Ovary (tissue), 9 donors: Measurements from ENCODE around the gene CFAP251. TPM values are rescaled to one million over a fixed set of nuclear protein-coding genes. Genes with fewer than 3 reads are reported as not detected.
A peak's percentile ranks its signal among the peaks of the same experiment; 100 is the strongest.

Experiments used
- DNase-seq, 5 donors: peaks; one replicate each; pipeline ENCODE4 v3.0.0-alpha.2; 2019 to 2020
- H3K27ac ChIP-seq, 2 donors: fragments of 200-600 bp; one replicate each; pipeline versions ENCODE4 v1.5.1 to v1.8.0; 2019 to 2022
- H3K27me3 ChIP-seq: fragments of 200-600 bp; one replicate; pipeline ENCODE4 v1.8.0; 2022
- H3K36me3 ChIP-seq: fragments of 200-600 bp; sonication (generic); one replicate; pipeline ENCODE4 v1.5.1; 2019
- H3K4me1 ChIP-seq: one replicate; pipeline ENCODE4 v1.8.1; 2013; ENCODE audit warnings: mild to moderate bottlenecking, moderate library complexity; ENCODE audit not compliant: insufficient read depth
- H3K4me3 ChIP-seq: fragments of 200-600 bp; sonication (generic); one replicate; pipeline ENCODE4 v1.5.1; 2017
- H3K9me3 ChIP-seq, 2 donors: fragments of 200-600 bp in 1 of 2; sonication (generic) in 1 of 2; one replicate each; pipeline versions ENCODE4 v1.5.1 to v1.8.1; 2013 to 2019; ENCODE audit warnings: mild to moderate bottlenecking in 1 of 2, moderate library complexity in 1 of 2
- EP300 ChIP-seq: sonication (generic); formaldehyde crosslinking; IDR thresholded peaks from one replicate; pipeline ENCODE4 v1.6.1; 2017; ENCODE audit warnings: antibody characterized with exemption
- POLR2A ChIP-seq: fragments of 450-650 bp; IDR thresholded peaks from one replicate; pipeline ENCODE4 v1.6.1; 2017; ENCODE audit warnings: antibody characterized with exemption, mild to moderate bottlenecking, moderate library complexity
- WGBS, 3 donors: extraction: QIAGEN DNeasy Blood & Tissue Kit in 1 of 3; methylation state at CpG; one replicate each; pipeline versions ENCODE4 v1.1.5 to v1.1.7; 2013 to 2017; 5-methylcytosine and 5-hydroxymethylcytosine counted together
- intact Hi-C, 4 donors: fragments of 100-400 bp; cut with DNase I; formaldehyde crosslinking; loops; one replicate each; pipeline versions ENCODE4 v1.11.0 to v1.15.1; 2022 to 2023
- polyA plus RNA-seq, 2 donors: library from polyadenylated mRNA; stranded (reverse); fragments of 200-250 nt in 1 of 2; fragments of 350-450 nt in 1 of 2; fragmentation: Illumina TruSeq in 1 of 2; extraction: RNeasy Lipid Tissue Mini Kit (QIAGEN cat#74804) in 1 of 2; gene quantifications; one replicate each; pipeline ENCODE4 v1.2.3, GENCODE V29; 2013 to 2014
- total RNA-seq, 7 donors: library from RNA; depleted of rRNA in 2 of 7; stranded (reverse); fragments of >200 nt in 2 of 7; fragmentation: NEBNext Ultra II Directional in 3 of 7; extraction: Animal tissue kit (Norgen Biotek cat#: 25700) in 3 of 7; gene quantifications; one replicate each; pipeline versions ENCODE4 v1.1.0 to v1.2.4, GENCODE V29; 2016 to 2023
- TF ChIP-seq, protein P1 (sequence below), 3 donors: fragments of 450-650 bp in 2 of 3; fragments of 200-600 bp in 1 of 3; IDR thresholded peaks; one replicate each; pipeline versions ENCODE4 v1.5.1 to v1.8.0; 2016 to 2022; ENCODE audit warnings: antibody characterized with exemption in 3 of 3, mild to moderate bottlenecking in 1 of 3
- donor health status: DM: no; HTN: no; CAD: no; lungs with moderate emphysema.
- donor health status: DM: no; HTN: no; CAD: no.
- donor health status: Bipolar disorder and iron deficiency.
- donor health status: DM: yes; HTN: yes; CAD: no.
- donor health status: DM: no; HTN: no; CAD: no.
- donor health status: DM: yes; HTN: yes; CAD: no.

CFAP251 gene
- total and polyA plus RNA-seq, 9 donors, result 1.2 to 28.7 (median 5.5) TPM

DNA sequence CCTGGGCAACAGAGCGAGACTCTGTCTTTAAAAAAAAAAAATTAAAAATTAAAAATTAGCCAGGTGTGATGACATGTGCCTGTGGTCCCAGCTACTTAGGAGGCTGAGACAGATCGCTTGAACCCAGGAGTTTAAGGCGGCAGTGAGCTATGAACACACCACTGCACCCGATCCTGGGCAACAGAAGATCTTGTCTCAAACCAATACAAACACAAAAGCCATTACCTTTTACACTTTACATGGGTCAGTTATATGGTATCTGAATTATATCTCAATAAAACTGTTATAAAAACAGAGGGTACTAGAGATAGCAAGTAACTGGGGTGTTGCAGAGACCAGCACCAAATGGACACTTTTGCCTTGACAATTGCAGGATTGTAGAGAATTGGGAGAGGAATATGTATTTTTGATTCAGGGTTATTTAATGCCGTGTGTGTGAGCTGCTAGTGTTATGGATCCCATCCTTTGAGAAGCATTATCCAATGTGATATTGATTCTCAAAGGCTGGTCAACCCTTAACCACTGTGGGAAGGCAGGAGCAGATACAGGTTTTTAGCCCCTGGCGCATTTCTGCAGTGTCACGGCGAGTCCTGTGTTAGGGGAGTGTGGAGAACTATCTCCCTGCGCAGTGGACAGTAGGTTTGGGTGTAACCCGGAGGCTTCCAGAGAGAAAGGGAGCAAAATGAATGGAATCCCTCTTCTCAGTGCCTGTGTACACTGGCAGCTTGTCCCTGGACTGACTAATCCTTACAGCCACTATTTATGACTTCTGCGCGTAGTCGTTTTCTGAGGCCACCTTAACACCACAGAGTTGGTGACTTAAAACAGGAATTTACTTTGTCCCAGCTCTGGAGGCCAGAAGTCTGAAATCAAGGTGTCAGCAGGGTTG lies 25.5 kb upstream of the CFAP251 start:
- intact Hi-C loops, result loop anchor here in 3 of 4 donors (5.0 to 10.0 kb wide), 3 partner anchors 58 to 198 kb away; no protein-coding TSS in a partner anchor
- Histone ChIP-seq H3K9me3 (no peaks in the 10 kb centered on the region), H3K4me1 (peaks cover 10% of the 10 kb centered on the region), H3K4me3 (no peak overlapping the region), H3K27me3 (no peaks in the 10 kb centered on the region), H3K27ac (no peak overlapping the region), H3K36me3 (no peaks in the 10 kb centered on the region)
- WGBS, 3 donors, result 79 to 81% (median 81%) methylated on average over 13 of the region's 13 CpGs
- DNase-seq, result no peak
- TF ChIP-seq EP300 (no peak), POLR2A (no peak)
- TF ChIP-seq, protein P1, sequence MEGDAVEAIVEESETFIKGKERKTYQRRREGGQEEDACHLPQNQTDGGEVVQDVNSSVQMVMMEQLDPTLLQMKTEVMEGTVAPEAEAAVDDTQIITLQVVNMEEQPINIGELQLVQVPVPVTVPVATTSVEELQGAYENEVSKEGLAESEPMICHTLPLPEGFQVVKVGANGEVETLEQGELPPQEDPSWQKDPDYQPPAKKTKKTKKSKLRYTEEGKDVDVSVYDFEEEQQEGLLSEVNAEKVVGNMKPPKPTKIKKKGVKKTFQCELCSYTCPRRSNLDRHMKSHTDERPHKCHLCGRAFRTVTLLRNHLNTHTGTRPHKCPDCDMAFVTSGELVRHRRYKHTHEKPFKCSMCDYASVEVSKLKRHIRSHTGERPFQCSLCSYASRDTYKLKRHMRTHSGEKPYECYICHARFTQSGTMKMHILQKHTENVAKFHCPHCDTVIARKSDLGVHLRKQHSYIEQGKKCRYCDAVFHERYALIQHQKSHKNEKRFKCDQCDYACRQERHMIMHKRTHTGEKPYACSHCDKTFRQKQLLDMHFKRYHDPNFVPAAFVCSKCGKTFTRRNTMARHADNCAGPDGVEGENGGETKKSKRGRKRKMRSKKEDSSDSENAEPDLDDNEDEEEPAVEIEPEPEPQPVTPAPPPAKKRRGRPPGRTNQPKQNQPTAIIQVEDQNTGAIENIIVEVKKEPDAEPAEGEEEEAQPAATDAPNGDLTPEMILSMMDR (IDR thresholded peaks at IDR 0.05), result no peak

DNA sequence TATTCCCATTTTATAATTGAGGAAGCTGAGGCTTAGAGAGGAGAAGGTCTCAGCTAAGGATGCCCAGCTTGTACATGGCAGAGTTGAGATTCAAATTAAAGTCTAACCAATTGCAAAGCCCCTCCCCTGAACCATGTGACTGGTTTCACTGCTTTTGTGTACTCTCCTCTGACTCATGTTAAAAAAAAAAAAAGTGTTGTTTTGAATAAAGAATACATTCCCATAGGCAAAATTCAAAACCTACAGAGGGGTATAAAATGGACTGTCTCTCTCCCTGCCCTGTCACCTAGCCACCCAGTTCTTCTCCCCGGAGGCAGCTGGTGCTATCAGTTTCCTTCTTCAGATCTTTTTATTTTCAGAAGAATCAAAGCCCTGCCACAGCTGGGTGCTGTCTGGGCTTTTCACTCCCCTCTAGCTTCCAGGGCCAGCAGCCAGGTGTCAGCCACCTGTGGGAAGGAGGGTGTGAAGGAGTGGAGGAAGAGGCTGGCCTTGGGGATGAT lies 24.4 kb upstream of the CFAP251 start:
- peaks cover 9% of the 10 kb centered on the region for H3K4me1 ChIP-seq
- no peak overlapping the region for H3K4me3 ChIP-seq
- peak in 2 of 5 donors; percentile 34 to 40 for DNase-seq
- peak overlapping the region in 1 of 2 donors; percentile 30 for H3K27ac ChIP-seq
- intact Hi-C loops, result loop anchor here in 3 of 4 donors (5.0 to 10.0 kb wide), 3 partner anchors 59 to 199 kb away; no protein-coding TSS in a partner anchor
- TF ChIP-seq POLR2A (no peak), EP300 (no peak)
- TF ChIP-seq, protein P1 (IDR thresholded peaks at IDR 0.05), result no peak
- no peaks in the 10 kb centered on the region for H3K27me3 ChIP-seq
- H3K36me3 ChIP-seq, result no peaks in the 10 kb centered on the region
- no peaks in the 10 kb centered on the region for H3K9me3 ChIP-seq
- WGBS, 3 donors, result 0 to 15% (median 5%) methylated on average over 1 of the region's 1 CpG

DNA sequence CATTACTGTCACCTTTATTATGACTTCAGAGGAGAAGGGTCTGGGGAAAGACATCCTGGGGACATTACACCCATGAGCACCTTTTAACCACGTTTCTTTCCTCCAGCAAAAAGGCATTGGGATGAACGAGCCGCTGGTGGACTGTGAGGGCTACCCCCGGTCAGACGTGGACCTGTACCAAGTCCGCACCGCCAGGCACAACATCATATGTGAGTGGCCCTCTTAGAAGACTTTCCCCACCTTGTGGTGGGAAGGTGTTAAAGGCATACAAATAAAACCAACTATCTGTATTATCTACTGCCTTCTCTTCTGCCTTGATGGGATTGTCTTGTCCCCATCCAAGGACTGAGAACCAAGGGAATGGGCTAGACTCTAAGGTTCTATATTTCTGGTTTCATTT lies 23.8 kb upstream of the CFAP251 start:
- H3K27ac ChIP-seq, result no peak overlapping the region
- intact Hi-C loops, result loop anchor here in 3 of 4 donors (5.0 to 10.0 kb wide), 3 partner anchors 60 to 200 kb away; no protein-coding TSS in a partner anchor

DNA sequence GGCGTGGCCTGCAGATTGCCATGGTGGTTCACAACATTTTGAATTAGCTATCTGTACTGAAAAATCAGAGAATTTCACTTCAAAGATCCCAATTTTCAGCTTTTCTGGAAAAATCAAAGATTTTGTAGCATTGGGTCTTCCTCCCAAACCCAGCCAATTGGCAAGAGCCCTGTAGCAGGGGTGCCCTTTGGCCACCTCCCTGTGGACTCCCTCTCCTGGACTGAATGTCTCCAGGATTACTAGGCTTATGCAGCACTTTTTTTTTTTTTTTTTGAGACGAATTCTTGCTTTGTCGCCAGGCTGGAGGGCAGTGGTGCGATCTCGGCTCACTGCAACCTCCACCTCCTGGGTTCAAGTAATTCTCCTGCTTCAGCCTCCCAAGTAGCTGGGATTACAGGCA lies 20.1 kb upstream of the CFAP251 start:
- intact Hi-C loops, result loop anchor here in 2 of 4 donors (10.0 kb wide), 2 partner anchors 63 to 203 kb away; no protein-coding TSS in a partner anchor
- H3K27ac ChIP-seq, result no peak overlapping the region
- no peaks in the 10 kb centered on the region for H3K4me1 ChIP-seq
- no peak overlapping the region for H3K4me3 ChIP-seq
- H3K36me3 ChIP-seq, result peaks cover under 1% of the 10 kb centered on the region
- no peak for TF ChIP-seq EP300
- TF ChIP-seq, protein P1 (IDR thresholded peaks at IDR 0.05), result no peak
- TF ChIP-seq POLR2A, result no peak
- H3K9me3 ChIP-seq, result no peaks in the 10 kb centered on the region
- DNase-seq, result no peak
- 54 to 92% (median 90%) methylated on average over 5 of the region's 5 CpGs for WGBS, 3 donors
- no peaks in the 10 kb centered on the region for H3K27me3 ChIP-seq

More for the DNA sequence above, 23.8 kb upstream of the CFAP251 start:
- Histone ChIP-seq H3K9me3 (no peaks in the 10 kb centered on the region), H3K36me3 (no peaks in the 10 kb centered on the region), H3K27me3 (no peaks in the 10 kb centered on the region), H3K4me3 (no peak overlapping the region), H3K4me1 (peaks cover 5% of the 10 kb centered on the region)
- DNase-seq, result peak in 4 of 5 donors; percentile 37 to 63 (median 48)
- 20 to 29% (median 29%) methylated on average over 7 of the region's 7 CpGs for WGBS, 3 donors
- TF ChIP-seq, protein P1 (IDR thresholded peaks at IDR 0.05), result peak in 2 of 3 donors; percentile 9 to 49
- TF ChIP-seq EP300 (no peak), POLR2A (no peak)
